OCI-LY3 (cell line): ENCODE results near the gene RBMX2.

Source experiments
- H2AFZ ChIP-seq: fragments of 200-600, 300-600 bp; shearing (Covaris generic); 2 replicates; pipeline ENCODE4 v1.6.0; 2014; ENCODE audit warnings: antibody characterized with exemption, low read depth, low read length
- H3K27ac ChIP-seq: fragments of 200-600, 300-600 bp; sonication (generic); 2 replicates; pipeline ENCODE4 v1.5.1; 2014; ENCODE audit warnings: mild to moderate bottlenecking, low read length, moderate library complexity, mixed read lengths
- H3K27me3 ChIP-seq: fragments of 200-600, 300-600 bp; sonication (generic); 2 replicates; pipeline ENCODE4 v1.6.1; 2014; ENCODE audit warnings: low read depth, low read length, mixed read lengths
- H3K36me3 ChIP-seq: fragments of 200-600, 300-600 bp; sonication (generic); replicated peaks from 2 replicates; pipeline ENCODE3; 2014; ENCODE audit warnings: low read depth, low read length, mixed read lengths
- H3K4me1 ChIP-seq: fragments of 300-600, 200-600 bp; sonication (generic); 2 replicates; pipeline ENCODE4 v1.6.1; 2014; ENCODE audit warnings: low read length, mixed read lengths
- H3K4me2 ChIP-seq: fragments of 200-600, 300-600 bp; sonication (generic); 2 replicates; pipeline ENCODE4 v1.6.1; 2014; ENCODE audit warnings: low read length, mixed read lengths
- H3K4me3 ChIP-seq: fragments of 300-600, 200-600 bp; sonication (generic); 2 replicates; pipeline ENCODE4 v1.5.1; 2014; ENCODE audit warnings: antibody characterized with exemption, mild to moderate bottlenecking, low read length, moderate library complexity
- H3K79me2 ChIP-seq: fragments of 300-600, 200-600 bp; shearing (Covaris generic); 2 replicates; pipeline ENCODE4 v1.6.1; 2014; ENCODE audit warnings: mild to moderate bottlenecking, low read length, mixed read lengths
- H3K9ac ChIP-seq: fragments of 300-600, 200-600 bp; shearing (Covaris generic); 2 replicates; pipeline ENCODE4 v1.6.0; 2014; ENCODE audit warnings: mild to moderate bottlenecking, low read length, moderate library complexity
- H3K9me3 ChIP-seq: fragments of 200-600, 300-600 bp; shearing (Covaris generic); 2 replicates; pipeline ENCODE4 v1.6.1; 2014; ENCODE audit warnings: low read length, mixed read lengths; ENCODE audit not compliant: insufficient read depth
- H4K20me1 ChIP-seq: fragments of 200-600, 300-600 bp; sonication (generic); 2 replicates; pipeline ENCODE4 v1.6.1; 2016; ENCODE audit warnings: low read length, mixed read lengths; ENCODE audit not compliant: insufficient read depth
- CTCF ChIP-seq: fragments of 200-600, 300-600 bp; sonication (generic); IDR thresholded peaks from 2 replicates; pipeline ENCODE4 v1.5.1; 2014; ENCODE audit warnings: antibody characterized with exemption, low read length, low read depth
- EZH2phosphoT487 ChIP-seq: fragments of 200-600 bp; shearing (Covaris generic); IDR thresholded peaks from 2 replicates; pipeline ENCODE4 v1.6.1; 2018; ENCODE audit warnings: antibody characterized with exemption, mixed run types, low read depth

The RBMX2 gene

DNA sequence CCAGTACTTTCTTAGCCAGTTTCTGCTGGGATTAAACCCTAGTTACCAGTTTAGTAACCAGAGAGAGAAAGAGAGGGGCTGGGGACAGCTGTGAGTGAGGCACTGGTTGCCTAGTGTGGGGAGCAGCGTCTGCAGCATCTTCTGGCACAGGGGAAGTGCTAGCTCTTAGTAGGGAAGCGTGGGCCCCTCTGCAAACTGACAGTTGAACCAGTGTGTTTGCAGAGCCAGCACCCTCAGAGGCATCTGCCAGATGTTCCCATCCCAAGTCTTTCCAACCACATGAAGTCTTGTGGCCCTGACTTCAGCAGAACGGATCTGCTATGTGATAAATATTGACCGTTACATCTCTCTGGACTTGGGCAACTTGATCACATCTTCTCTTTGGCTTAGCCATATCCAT, 15.0 kb downstream of the RBMX2 start:
- no peak overlapping the region for H3K4me2 ChIP-seq
- no peaks in the 10 kb centered on the region for H3K4me1 ChIP-seq
- no peak overlapping the region for H2AFZ ChIP-seq
- H3K36me3 ChIP-seq, result peaks cover 2% of the 10 kb centered on the region
- TF ChIP-seq EZH2phosphoT487, result no peak
- TF ChIP-seq CTCF, result no peak
- no peak overlapping the region for H3K27ac ChIP-seq
- no peak overlapping the region for H3K4me3 ChIP-seq
- H3K9me3 ChIP-seq, result no peaks in the 10 kb centered on the region
- no peak overlapping the region for H3K9ac ChIP-seq
- no peaks in the 10 kb centered on the region for H3K27me3 ChIP-seq
- no peaks in the 10 kb centered on the region for H3K79me2 ChIP-seq
- H4K20me1 ChIP-seq, result no peaks in the 10 kb centered on the region

DNA sequence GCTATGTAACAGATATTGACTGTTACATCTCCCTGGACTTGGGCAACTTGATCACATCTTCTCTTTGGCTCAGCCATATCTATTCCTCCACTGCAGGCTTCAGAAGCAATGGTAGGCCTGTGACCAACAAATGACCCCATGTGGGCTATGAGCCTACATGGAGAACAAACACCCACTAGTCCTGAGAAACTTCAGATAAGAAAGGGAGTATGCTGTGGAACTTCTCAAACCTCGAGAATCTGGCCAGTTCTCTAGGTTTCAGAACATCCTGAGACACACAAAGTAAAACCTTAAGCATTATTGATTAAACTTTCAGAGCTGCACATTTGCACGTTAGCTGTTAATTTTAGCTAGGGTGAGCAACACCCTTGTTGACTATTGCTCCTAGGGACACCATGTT, 16.3 kb downstream of the RBMX2 start:
- no peaks in the 10 kb centered on the region for H3K4me1 ChIP-seq
- no peaks in the 10 kb centered on the region for H3K27me3 ChIP-seq
- no peaks in the 10 kb centered on the region for H4K20me1 ChIP-seq
- no peak overlapping the region for H3K4me3 ChIP-seq
- H3K79me2 ChIP-seq, result no peaks in the 10 kb centered on the region
- no peak overlapping the region for H3K4me2 ChIP-seq
- no peak overlapping the region for H3K27ac ChIP-seq
- H3K9ac ChIP-seq, result no peak overlapping the region
- H2AFZ ChIP-seq, result no peak overlapping the region
- no peaks in the 10 kb centered on the region for H3K9me3 ChIP-seq
- no peak for TF ChIP-seq CTCF
- no peak for TF ChIP-seq EZH2phosphoT487
- H3K36me3 ChIP-seq, result peaks cover 2% of the 10 kb centered on the region

- H3K9me3 ChIP-seq, result no peaks in the 10 kb centered on the region
- TF ChIP-seq CTCF (no peak), EZH2phosphoT487 (no peak)
Measured at GRCh38 chrX:130418740-130419139, 17.0 kb downstream of the RBMX2 start.

GRCh38 chrX:130419263-130419662, 17.5 kb downstream of the RBMX2 start:
- no peaks in the 10 kb centered on the region for H3K9me3 ChIP-seq
- no peak overlapping the region for H3K27ac ChIP-seq
- H3K27me3 ChIP-seq, result no peaks in the 10 kb centered on the region
- no peaks in the 10 kb centered on the region for H3K4me1 ChIP-seq
- H2AFZ ChIP-seq, result no peak overlapping the region
- no peak overlapping the region for H3K4me3 ChIP-seq
- H3K4me2 ChIP-seq, result no peak overlapping the region
- H3K79me2 ChIP-seq, result no peaks in the 10 kb centered on the region
- no peaks in the 10 kb centered on the region for H4K20me1 ChIP-seq
- no peak overlapping the region for H3K9ac ChIP-seq
- peaks cover 2% of the 10 kb centered on the region for H3K36me3 ChIP-seq
- no peak for TF ChIP-seq EZH2phosphoT487
- TF ChIP-seq CTCF, result no peak

More at GRCh38 chrX:130418740-130419139, 17.0 kb downstream of the RBMX2 start:
- no peaks in the 10 kb centered on the region for H3K27me3 ChIP-seq
- H3K4me3 ChIP-seq, result no peak overlapping the region
- H3K79me2 ChIP-seq, result no peaks in the 10 kb centered on the region
- H3K36me3 ChIP-seq, result peaks cover 2% of the 10 kb centered on the region
- H2AFZ ChIP-seq, result no peak overlapping the region
- no peak overlapping the region for H3K27ac ChIP-seq
- no peak overlapping the region for H3K4me2 ChIP-seq
- no peaks in the 10 kb centered on the region for H3K4me1 ChIP-seq
- no peaks in the 10 kb centered on the region for H4K20me1 ChIP-seq
- no peak overlapping the region for H3K9ac ChIP-seq
